Calu3 (cell line): ENCODE measurements around the gene SPOCK2. TPM values are rescaled to one million over a fixed set of nuclear protein-coding genes. Genes with fewer than 3 reads are reported as not detected.

ENCODE experiments used
- BruUV-seq: library from RNA; stranded (reverse); fragments of 400-500 nt; replicated peaks from 2 replicates; lab custom pipeline; 2021; lab: Mats Ljungman, UMichigan
- CTCF ChIA-PET: fragments of 300-600 bp; sonication (Branson Sonifier 250); formaldehyde crosslinking; loops from one replicate; lab custom pipeline; 2022; ENCODE audit warnings: antibody characterized with exemption; lab: Charles Lee
- DNase-seq: peaks from one replicate; pipeline ENCODE4 v3.0.0; 2022
- H3K27ac Mint-ChIP-seq: one replicate; pipeline ENCODE4 v1.8.0; 2022; ENCODE audit warnings: mixed read lengths; ENCODE audit not compliant: unreplicated experiment
- H3K27me3 Mint-ChIP-seq: one replicate; pipeline ENCODE4 v1.8.0; 2022; ENCODE audit warnings: mixed read lengths; ENCODE audit not compliant: unreplicated experiment
- H3K36me3 Mint-ChIP-seq: one replicate; pipeline ENCODE4 v1.8.0; 2022; ENCODE audit warnings: mild to moderate bottlenecking, moderate library complexity, mixed read lengths; ENCODE audit not compliant: insufficient read depth, unreplicated experiment
- H3K4me1 Mint-ChIP-seq: one replicate; pipeline ENCODE4 v1.8.0; 2022; ENCODE audit warnings: mild to moderate bottlenecking, low read depth, mixed read lengths; ENCODE audit not compliant: unreplicated experiment
- H3K4me3 Mint-ChIP-seq: one replicate; pipeline ENCODE4 v1.8.0; 2022; ENCODE audit warnings: mild to moderate bottlenecking, low read depth, moderate library complexity, mixed read lengths; ENCODE audit not compliant: unreplicated experiment
- H3K9me3 Mint-ChIP-seq: one replicate; pipeline ENCODE4 v1.8.0; 2022; ENCODE audit warnings: low read depth, mixed read lengths; ENCODE audit not compliant: unreplicated experiment
- CTCF ChIP-seq: fragments of 200-600 bp; IDR thresholded peaks from one replicate; pipeline ENCODE4 v1.8.0; 2022; ENCODE audit warnings: antibody characterized with exemption; ENCODE audit not compliant: unreplicated experiment
- intact Hi-C: fragments of 100-400 bp; cut with micrococcal nuclease; formaldehyde crosslinking; loops from one replicate; pipeline ENCODE4 v1.10.0; 2022; ENCODE audit not compliant: unreplicated experiment
- total RNA-seq: library from RNA; stranded (reverse); gene quantifications from 2 replicates; pipeline ENCODE4 v1.2.3, GENCODE V29; 2022

Gene SPOCK2
- total RNA-seq, 1 experiment from 2014 or later, result 162 TPM

GRCh38 chr10:72094574-72094973, 6.2 kb upstream of the SPOCK2 start:
- CTCF ChIA-PET, result no interaction called here
- Mint-ChIP-seq H3K4me1 (peaks cover 52% of the 10 kb centered on the region), H3K9me3 (no peaks in the 10 kb centered on the region), H3K27me3 (no peaks in the 10 kb centered on the region), H3K36me3 (peaks cover 35% of the 10 kb centered on the region), H3K4me3 (no peak overlapping the region), H3K27ac (no peak overlapping the region)
- BruUV-seq, result no TSS peak
- TF ChIP-seq CTCF, result no peak
- DNase-seq, result no peak
- intact Hi-C loops, result loop anchor here (10.0 kb wide), 1 partner anchor 240 kb away; no protein-coding TSS in a partner anchor

GRCh38 chr10:72093450-72093849, 5.1 kb upstream of the SPOCK2 start:
- TF ChIP-seq CTCF, result no peak
- Mint-ChIP-seq H3K4me3 (no peak overlapping the region), H3K36me3 (peaks cover 36% of the 10 kb centered on the region), H3K4me1 (peaks cover 49% of the 10 kb centered on the region), H3K27ac (no peak overlapping the region), H3K9me3 (no peaks in the 10 kb centered on the region), H3K27me3 (no peaks in the 10 kb centered on the region)
- no TSS peak for BruUV-seq
- no peak for DNase-seq
- intact Hi-C loops, result loop anchor here (10.0 kb wide), 1 partner anchor 241 kb away; no protein-coding TSS in a partner anchor
- CTCF ChIA-PET, result no interaction called here

- Mint-ChIP-seq H3K4me1 (peaks cover 49% of the 10 kb centered on the region), H3K27me3 (no peaks in the 10 kb centered on the region), H3K9me3 (no peaks in the 10 kb centered on the region), H3K27ac (no peak overlapping the region), H3K4me3 (no peak overlapping the region), H3K36me3 (peaks cover 36% of the 10 kb centered on the region)
- BruUV-seq, result no TSS peak
- no peak for DNase-seq
- CTCF ChIA-PET, result no interaction called here
- intact Hi-C loops, result loop anchor here (10.0 kb wide), 1 partner anchor 242 kb away; no protein-coding TSS in a partner anchor
- no peak for TF ChIP-seq CTCF
Observed at GRCh38 chr10:72092987-72093386, 4.6 kb upstream of the SPOCK2 start.

- Mint-ChIP-seq H3K27ac (no peak overlapping the region), H3K9me3 (no peaks in the 10 kb centered on the region), H3K27me3 (no peaks in the 10 kb centered on the region), H3K36me3 (peaks cover 37% of the 10 kb centered on the region), H3K4me3 (no peak overlapping the region), H3K4me1 (peaks cover 44% of the 10 kb centered on the region)
- intact Hi-C loops, result loop anchor here (10.0 kb wide), 1 partner anchor 242 kb away; no protein-coding TSS in a partner anchor
- no peak for TF ChIP-seq CTCF
- DNase-seq, result no peak
- no TSS peak for BruUV-seq
- CTCF ChIA-PET, result no interaction called here
Observed at GRCh38 chr10:72092171-72092924, 4.0 kb upstream of the SPOCK2 start.
